Upper lobe of left lung (tissue), 6 donors: ENCODE data around the gene SLC25A13. TPM values are rescaled to one million over a fixed set of nuclear protein-coding genes. Genes with fewer than 3 reads are reported as not detected.
"Not testable (repeated sequence)": the region's sequence is repeated elsewhere in the genome, so short reads cannot be mapped to it uniquely, and the experiment has no call there.

Experiments used
- ATAC-seq, 2 donors: fragments of 200-7000 bp; cut with Tn5 transposase; one replicate each; pipeline ENCODE4 v1.9.1; 2022; ENCODE audit warnings: mild to moderate bottlenecking in 2 of 2, moderate library complexity in 2 of 2; ENCODE audit not compliant: low FRiP score in 2 of 2
- DNase-seq, 2 donors: peaks; one replicate each; pipeline ENCODE4 v3.0.0-alpha.2; 2019 to 2020
- H3K27ac ChIP-seq, 4 donors: fragments of 200-600 bp; sonication (generic); one replicate each; pipeline ENCODE4 v1.5.1; 2016 to 2019
- H3K27me3 ChIP-seq, 4 donors: fragments of 200-600 bp; sonication (generic); one replicate each; pipeline ENCODE4 v1.5.1; 2017 to 2019
- H3K36me3 ChIP-seq, 4 donors: fragments of 200-600 bp; sonication (generic); one replicate each; pipeline ENCODE4 v1.5.1; 2016 to 2019
- H3K4me1 ChIP-seq, 4 donors: fragments of 200-600 bp; sonication (generic); one replicate each; pipeline ENCODE4 v1.5.1; 2018 to 2019
- H3K4me3 ChIP-seq, 4 donors: fragments of 200-600 bp; sonication (generic); one replicate each; pipeline ENCODE4 v1.5.1; 2017 to 2019; ENCODE audit warnings: mild to moderate bottlenecking in 2 of 4, moderate library complexity in 1 of 4
- H3K9me3 ChIP-seq, 4 donors: fragments of 200-600 bp; sonication (generic); one replicate each; pipeline ENCODE4 v1.5.1; 2018 to 2019
- CTCF ChIP-seq, 6 experiments: fragments of 450-650 bp in 4 of 6; fragments of 200-600 bp in 2 of 6; sonication (generic) in 2 of 6; IDR thresholded peaks; one replicate each; pipeline ENCODE4 v1.5.1; 2016 to 2019; ENCODE audit warnings: antibody characterized with exemption in 6 of 6
- EP300 ChIP-seq, 4 donors: sonication (generic); formaldehyde crosslinking; IDR thresholded peaks; one replicate each; pipeline ENCODE4 v1.5.1; 2017; ENCODE audit warnings: antibody characterized with exemption in 4 of 4, control low read depth in 2 of 4
- POLR2A ChIP-seq, 4 donors: fragments of 450-650 bp; IDR thresholded peaks; one replicate each; pipeline ENCODE4 v1.5.1; 2016 to 2017; ENCODE audit warnings: antibody characterized with exemption in 4 of 4, mild to moderate bottlenecking in 2 of 4
- POLR2AphosphoS5 ChIP-seq, 2 donors: sonication (generic); formaldehyde crosslinking; IDR thresholded peaks; one replicate each; pipeline ENCODE4 v1.5.1; 2017; ENCODE audit warnings: antibody characterized with exemption in 2 of 2
- WGBS, 2 donors: methylation state at CpG; one replicate each; pipeline ENCODE4 v1.1.5; 2017 to 2018; 5-methylcytosine and 5-hydroxymethylcytosine counted together
- total RNA-seq, 6 donors: library from RNA; depleted of rRNA in 4 of 6; stranded (reverse); fragments of >200 nt in 4 of 6; gene quantifications; one replicate each; pipeline versions ENCODE4 v1.1.0 to v1.2.1, GENCODE V29; 2016 to 2021
- donor health status: DM: no; HTN: no; CAD: no; lungs with moderate emphysema.
- donor health status: DM: no; HTN: yes; CAD: no; lungs with severe emphysema.

The SLC25A13 gene
- total RNA-seq, 6 donors from 2014 or later, result 21.4 to 39.7 (median 30.8) TPM

- DNase-seq, result no peak
- no peaks in the 10 kb centered on the region for H3K27me3 ChIP-seq
- no peaks in the 10 kb centered on the region for H3K36me3 ChIP-seq
- no peak overlapping the region for H3K27ac ChIP-seq
- H3K9me3 ChIP-seq, result no peaks in the 10 kb centered on the region
- H3K4me1 ChIP-seq, result peaks cover 0 to 35% (median 10%) of the 10 kb centered on the region in 4 donors
- no peak for TF ChIP-seq POLR2AphosphoS5 (IDR thresholded peaks at IDR 0.05)
- TF ChIP-seq POLR2A (IDR thresholded peaks at IDR 0.05), result no peak
- TF ChIP-seq EP300 (IDR thresholded peaks at IDR 0.05), result no peak
- no peak for TF ChIP-seq CTCF (IDR thresholded peaks at IDR 0.05)
- peak; percentile 24 to 47 for ATAC-seq
- WGBS, 2 donors, result 58 to 72% methylated on average over 5 of the region's 5 CpGs
- no peak overlapping the region for H3K4me3 ChIP-seq
These were observed 18.7 kb downstream of the SLC25A13 start for GRCh38 chr7:96303105-96303685.

DNA sequence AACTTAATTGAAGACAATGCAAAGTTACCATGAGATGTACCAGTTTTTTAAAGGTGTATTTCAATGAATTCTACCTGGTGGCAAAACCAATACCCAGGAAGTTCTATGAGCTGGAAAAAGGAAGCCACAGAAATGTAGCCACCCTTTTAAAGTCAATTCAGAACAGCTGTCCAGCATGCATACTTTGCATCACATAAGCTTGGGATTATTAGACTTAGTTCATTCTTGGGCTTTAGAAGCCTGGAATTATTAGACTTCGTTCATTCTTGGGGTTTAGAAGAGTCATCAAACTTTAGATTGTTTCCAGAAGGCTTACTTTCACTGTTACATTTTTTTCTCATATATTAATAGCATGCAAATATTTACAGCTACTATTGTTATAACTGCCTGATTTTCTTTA lies 20.9 kb downstream of the SLC25A13 start:
- WGBS, 2 donors, result 83% methylated on average over 1 of the region's 1 CpG
- Histone ChIP-seq H3K27me3 (no peaks in the 10 kb centered on the region), H3K27ac (no peak overlapping the region), H3K9me3 (no peaks in the 10 kb centered on the region), H3K4me1 (peaks cover 0 to 23% (median 9%) of the 10 kb centered on the region in 4 donors), H3K4me3 (no peak overlapping the region), H3K36me3 (peaks cover 0 to 1% (median 0%) of the 10 kb centered on the region in 4 donors)
- ATAC-seq (no peak), DNase-seq (no peak)
- no peak for TF ChIP-seq CTCF (IDR thresholded peaks at IDR 0.05)
- TF ChIP-seq POLR2A (IDR thresholded peaks at IDR 0.05), result no peak
- TF ChIP-seq POLR2AphosphoS5 (IDR thresholded peaks at IDR 0.05), result no peak
- no peak for TF ChIP-seq EP300 (IDR thresholded peaks at IDR 0.05)

DNA sequence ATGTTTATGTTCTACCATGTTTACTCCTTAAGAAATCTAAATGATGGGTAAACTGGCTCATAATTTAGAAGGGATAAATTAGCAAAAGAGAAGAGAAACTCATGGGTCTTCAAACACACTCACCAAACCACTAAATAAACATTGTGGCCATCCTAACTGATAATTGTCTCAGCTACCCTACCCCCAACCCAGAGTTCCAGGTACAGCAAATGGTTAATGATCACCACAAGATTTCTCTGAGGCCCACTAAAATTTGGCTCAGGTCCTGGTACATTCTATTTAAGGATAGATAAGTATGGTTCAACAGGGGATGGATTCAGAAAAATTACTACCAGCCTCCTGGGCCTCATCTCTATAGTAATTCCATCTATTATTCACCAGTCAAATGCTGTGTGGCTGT lies 21.4 kb downstream of the SLC25A13 start:
- Histone ChIP-seq H3K36me3 (peaks cover 0 to 6% (median 0%) of the 10 kb centered on the region in 4 donors), H3K27me3 (no peaks in the 10 kb centered on the region), H3K27ac (no peak overlapping the region), H3K9me3 (no peaks in the 10 kb centered on the region), H3K4me1 (peaks cover 0 to 21% (median 9%) of the 10 kb centered on the region in 4 donors), H3K4me3 (no peak overlapping the region)
- TF ChIP-seq POLR2AphosphoS5 (IDR thresholded peaks at IDR 0.05) (no peak), EP300 (IDR thresholded peaks at IDR 0.05) (no peak), POLR2A (IDR thresholded peaks at IDR 0.05) (no peak), CTCF (IDR thresholded peaks at IDR 0.05) (no peak)
- ATAC-seq (no peak), DNase-seq (no peak)

DNA sequence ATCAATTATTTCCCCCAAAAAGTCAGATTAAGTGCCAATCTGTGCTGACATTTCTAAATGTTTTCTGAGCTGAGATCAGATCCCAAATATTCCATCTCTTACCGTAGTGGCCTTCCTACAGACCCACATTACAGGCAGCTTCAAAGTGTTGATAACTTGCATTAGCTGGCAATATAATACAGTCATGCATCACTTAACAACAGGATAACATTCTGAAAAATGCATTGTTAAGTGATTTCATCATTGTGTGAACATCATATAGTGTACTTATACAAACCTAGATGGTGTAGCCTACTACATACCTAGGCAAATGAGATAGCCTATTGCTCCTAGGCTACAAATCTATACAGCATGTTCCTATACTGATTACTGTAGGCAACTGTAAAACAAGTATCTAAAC lies 22.4 kb downstream of the SLC25A13 start:
- H3K27ac ChIP-seq, result no peak overlapping the region
- 97 to 100% methylated on average over 1 of the region's 1 CpG for WGBS, 2 donors
- no peak overlapping the region for H3K4me3 ChIP-seq
- peaks cover 0 to 20% (median 9%) of the 10 kb centered on the region in 4 donors for H3K4me1 ChIP-seq
- peaks cover 0 to 7% (median 2%) of the 10 kb centered on the region in 4 donors for H3K36me3 ChIP-seq
- H3K27me3 ChIP-seq, result no peaks in the 10 kb centered on the region
- no peaks in the 10 kb centered on the region for H3K9me3 ChIP-seq
- ATAC-seq (no peak), DNase-seq (no peak)
- TF ChIP-seq CTCF (IDR thresholded peaks at IDR 0.05) (no peak), POLR2AphosphoS5 (IDR thresholded peaks at IDR 0.05) (no peak), EP300 (IDR thresholded peaks at IDR 0.05) (no peak), POLR2A (IDR thresholded peaks at IDR 0.05) (no peak)

GRCh38 chr7:96297876-96298275 lies 24.0 kb downstream of the SLC25A13 start:
- H3K27ac ChIP-seq, result no peak overlapping the region
- no peak overlapping the region for H3K4me3 ChIP-seq
- H3K36me3 ChIP-seq, result peaks cover 0 to 7% (median 2%) of the 10 kb centered on the region in 4 donors
- H3K27me3 ChIP-seq, result no peaks in the 10 kb centered on the region
- DNase-seq (no peak), ATAC-seq (no peak)
- H3K4me1 ChIP-seq, result peaks cover 0 to 5% (median 2%) of the 10 kb centered on the region in 4 donors
- no peak for TF ChIP-seq EP300 (IDR thresholded peaks at IDR 0.05)
- TF ChIP-seq POLR2AphosphoS5 (IDR thresholded peaks at IDR 0.05), result no peak
- no peak for TF ChIP-seq POLR2A (IDR thresholded peaks at IDR 0.05)
- TF ChIP-seq CTCF (IDR thresholded peaks at IDR 0.05), result no peak
- no peaks in the 10 kb centered on the region for H3K9me3 ChIP-seq

DNA sequence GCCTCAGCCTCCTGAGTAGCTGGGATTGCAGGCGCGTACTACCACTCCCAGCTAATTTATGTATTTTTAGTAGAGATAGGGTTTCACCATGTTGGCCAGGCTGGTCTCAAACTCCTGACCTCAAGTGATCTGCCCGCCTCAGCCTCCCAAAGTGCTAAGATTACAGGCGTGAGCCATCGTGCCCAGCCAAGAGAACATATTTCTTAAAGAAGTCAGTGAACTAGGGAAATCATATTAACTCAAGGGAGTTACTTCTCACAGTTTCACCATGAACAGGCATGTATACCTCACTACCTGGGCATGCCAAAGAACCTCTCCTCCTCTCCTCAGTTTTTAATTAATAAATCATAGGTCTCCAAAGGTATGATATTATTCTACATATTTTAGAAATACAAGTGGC lies 24.5 kb downstream of the SLC25A13 start:
- not testable (repeated sequence) for H3K27ac ChIP-seq, ATAC-seq, H3K27me3 ChIP-seq, H3K36me3 ChIP-seq, H3K9me3 ChIP-seq, DNase-seq, H3K4me3 ChIP-seq, H3K4me1 ChIP-seq
- WGBS, 2 donors, result 91% methylated on average over 5 of the region's 5 CpGs

DNA sequence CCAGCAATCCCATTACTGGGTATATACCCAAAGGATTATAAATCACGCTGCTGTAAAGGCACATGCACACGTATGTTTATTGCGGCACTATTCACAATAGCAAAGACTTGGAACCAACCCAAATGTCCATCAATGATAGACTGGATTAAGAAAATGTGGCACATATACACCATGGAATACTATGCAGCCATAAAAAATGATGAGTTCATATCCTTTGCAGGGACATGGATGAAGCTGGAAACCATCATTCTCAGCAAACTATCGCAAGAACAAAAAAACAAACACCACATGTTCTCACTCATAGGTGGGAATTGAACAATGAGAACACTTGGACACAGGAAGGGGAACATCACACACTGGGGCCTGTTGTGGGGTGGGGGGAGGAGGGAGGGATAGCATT lies 28.0 kb downstream of the SLC25A13 start:
- H3K4me1 ChIP-seq, DNase-seq, H3K27me3 ChIP-seq, H3K36me3 ChIP-seq, H3K4me3 ChIP-seq, H3K9me3 ChIP-seq, H3K27ac ChIP-seq, ATAC-seq: not testable (repeated sequence)
- WGBS, 2 donors, result 100% methylated on average over 4 of the region's 4 CpGs
